PC-3 (cell line): ENCODE data around the gene OR6K3.

ENCODE experiments used
- CTCF ChIP-seq: fragments of 300-600 bp; sonication (generic); conservative IDR thresholded peaks from 2 replicates; pipeline ENCODE4 v1.5.1; 2017; ENCODE audit warnings: antibody characterized with exemption, low read depth, mild to moderate bottlenecking, low read length
- EZH2 ChIP-seq: fragments of 300-600 bp; sonication (generic); IDR thresholded peaks from one replicate; pipeline ENCODE4 v1.6.1; 2017; ENCODE audit warnings: antibody characterized with exemption, mild to moderate bottlenecking, low read length; ENCODE audit not compliant: unreplicated experiment

DNA sequence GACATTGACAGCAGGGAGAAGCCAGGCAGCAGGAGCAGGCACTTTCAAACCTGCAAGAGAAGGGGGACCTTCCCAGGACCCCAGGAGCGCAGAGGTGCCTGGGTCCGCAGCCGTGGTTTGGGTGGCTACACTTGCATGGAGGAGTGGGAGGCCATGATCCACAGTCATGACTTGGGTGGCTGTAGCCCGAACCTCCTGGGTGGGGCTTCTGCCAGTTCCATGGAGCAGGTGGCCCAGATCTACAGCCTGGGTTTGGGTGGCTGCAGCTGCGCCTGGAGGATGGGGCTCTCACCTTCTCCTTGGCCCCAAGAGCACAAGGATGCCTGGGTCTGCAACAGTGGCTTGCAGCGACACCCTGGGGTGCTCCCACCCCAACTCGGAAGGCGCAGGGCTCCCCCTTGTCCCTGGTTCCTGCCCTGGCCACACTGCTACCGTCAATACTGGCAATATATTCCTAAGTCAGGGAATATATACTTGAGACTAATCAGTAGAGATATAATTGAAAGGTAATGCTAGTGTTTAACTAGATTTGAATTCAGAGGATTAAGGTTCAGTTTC lies 31.7 kb upstream of the OR6K3 start:
- no peak for TF ChIP-seq CTCF
- TF ChIP-seq EZH2: no peak
